HepG2 (cell line): ENCODE data around the gene PPP1R18. TPM values are rescaled to one million over a fixed set of nuclear protein-coding genes. Genes with fewer than 3 reads are reported as not detected.

ENCODE experiments used
- ETV5 ChIP-seq: IDR thresholded peaks from 2 replicates; pipeline ENCODE4 v1.6.1; 2018; ENCODE audit warnings: missing biosample characterization, missing genetic modification reagents, inconsistent platforms, borderline replicate concordance
- FOXM1 ChIP-seq: sonication (generic); formaldehyde crosslinking; IDR thresholded peaks from 2 replicates; pipeline ENCODE4 v1.5.0; 2020; ENCODE audit warnings: missing genetic modification reagents
- HNF1A ChIP-seq, 2 experiments: sonication (generic) in 1 of 2; formaldehyde crosslinking in 1 of 2; IDR thresholded peaks; 2 replicates each; pipeline versions ENCODE4 v1.4.0 to v1.6.1; 2016 to 2020; ENCODE audit warnings: borderline replicate concordance in 1 of 2, low read depth in 1 of 2, mild to moderate bottlenecking in 1 of 2, missing genetic modification reagents in 1 of 2
- HOXA3 ChIP-seq: sonication (generic); formaldehyde crosslinking; IDR thresholded peaks from 2 replicates; pipeline ENCODE4 v1.5.0; 2020; ENCODE audit warnings: missing genetic modification reagents
- KDM4B ChIP-seq: sonication (generic); formaldehyde crosslinking; IDR thresholded peaks from 2 replicates; pipeline ENCODE4 v1.4.0; 2020; ENCODE audit warnings: missing genetic modification reagents
- MXI1 ChIP-seq: IDR thresholded peaks from 3 replicates; pipeline ENCODE4 v1.6.1; 2012; ENCODE audit warnings: low read depth, low read length, inconsistent platforms, borderline replicate concordance
- NFYB ChIP-seq: sonication (generic); formaldehyde crosslinking; IDR thresholded peaks from 2 replicates; pipeline ENCODE4 v1.4.0; 2020; ENCODE audit warnings: missing genetic modification reagents
- RELA ChIP-seq: sonication (generic); formaldehyde crosslinking; IDR thresholded peaks from 2 replicates; pipeline ENCODE4 v1.4.0; 2020; ENCODE audit warnings: missing genetic modification reagents
- SMYD3 ChIP-seq: sonication (generic); formaldehyde crosslinking; IDR thresholded peaks from 2 replicates; pipeline ENCODE4 v1.8.1; 2023; ENCODE audit warnings: mild to moderate bottlenecking, missing genetic modification reagents
- SNAPC5 ChIP-seq: sonication (generic); formaldehyde crosslinking; IDR thresholded peaks from 2 replicates; pipeline ENCODE4 v1.8.1; 2023; ENCODE audit warnings: mild to moderate bottlenecking, missing genetic modification reagents, borderline replicate concordance
- ZFP36 ChIP-seq: fragments of 150-350 bp; IDR thresholded peaks from 2 replicates; pipeline ENCODE4 v1.6.1; 2018; ENCODE audit warnings: borderline replicate concordance, low read length, low read depth; ENCODE audit not compliant: partially characterized antibody
- ZFP91 ChIP-seq: sonication (generic); formaldehyde crosslinking; IDR thresholded peaks from 2 replicates; pipeline ENCODE4 v1.9.0; 2022; ENCODE audit warnings: missing genetic modification reagents, mild to moderate bottlenecking, borderline replicate concordance
- ZNF496 ChIP-seq: sonication (generic); formaldehyde crosslinking; IDR thresholded peaks from 2 replicates; pipeline ENCODE4 v1.8.1; 2023; ENCODE audit warnings: mild to moderate bottlenecking, moderate library complexity, missing genetic modification reagents; ENCODE audit not compliant: insufficient replicate concordance
- ZNF850 ChIP-seq: sonication (generic); formaldehyde crosslinking; conservative IDR thresholded peaks from 2 replicates; pipeline ENCODE4 v1.9.0; 2021; ENCODE audit warnings: mild to moderate bottlenecking, missing genetic modification reagents
- polyA plus RNA-seq, 8 experiments: library from polyadenylated mRNA; depleted of rRNA in 3 of 8; stranded (reverse) in 7 of 8; unstranded in 1 of 8; fragments of >200 nt; fragmentation: Illumina TruSeq in 4 of 8; extraction: Trizol in 4 of 8; gene quantifications; 2 replicates each; pipeline versions ENCODE4 v1.2.1 to v1.2.3, GENCODE V29; 2011 to 2016; ENCODE audit warnings: low read depth in 4 of 8, missing spikeins in 1 of 8, mixed read lengths in 1 of 8; ENCODE audit not compliant: insufficient read depth in 1 of 8
- total RNA-seq, 5 experiments: library from RNA; depleted of rRNA; stranded (reverse); fragments of >200 nt; fragmentation: Illumina TruSeq; extraction: Trizol; gene quantifications; 2 replicates each; pipeline ENCODE4 v1.2.3, GENCODE V29; 2016; ENCODE audit warnings: low read depth in 1 of 5
- TF ChIP-seq, protein P1 (sequence below): sonication (generic); formaldehyde crosslinking; IDR thresholded peaks from 2 replicates; pipeline ENCODE4 v1.4.0; 2020; ENCODE audit warnings: mild to moderate bottlenecking, missing genetic modification reagents
- TF ChIP-seq, protein P2 (sequence below), 2 experiments: fragments of 450-650 bp in 1 of 2; sonication (generic) in 1 of 2; formaldehyde crosslinking; IDR thresholded peaks; 2 replicates each; pipeline versions ENCODE4 v1.5.0 to v1.8.0; 2020 to 2022; ENCODE audit warnings: mild to moderate bottlenecking in 1 of 2, missing genetic modification reagents in 1 of 2

Gene PPP1R18
- total and polyA plus RNA-seq, 2 of the 13 experiments (the other 11 are each of a cell fraction or from before 2014, with no cell fraction given): 4.9 to 9.2 TPM

DNA sequence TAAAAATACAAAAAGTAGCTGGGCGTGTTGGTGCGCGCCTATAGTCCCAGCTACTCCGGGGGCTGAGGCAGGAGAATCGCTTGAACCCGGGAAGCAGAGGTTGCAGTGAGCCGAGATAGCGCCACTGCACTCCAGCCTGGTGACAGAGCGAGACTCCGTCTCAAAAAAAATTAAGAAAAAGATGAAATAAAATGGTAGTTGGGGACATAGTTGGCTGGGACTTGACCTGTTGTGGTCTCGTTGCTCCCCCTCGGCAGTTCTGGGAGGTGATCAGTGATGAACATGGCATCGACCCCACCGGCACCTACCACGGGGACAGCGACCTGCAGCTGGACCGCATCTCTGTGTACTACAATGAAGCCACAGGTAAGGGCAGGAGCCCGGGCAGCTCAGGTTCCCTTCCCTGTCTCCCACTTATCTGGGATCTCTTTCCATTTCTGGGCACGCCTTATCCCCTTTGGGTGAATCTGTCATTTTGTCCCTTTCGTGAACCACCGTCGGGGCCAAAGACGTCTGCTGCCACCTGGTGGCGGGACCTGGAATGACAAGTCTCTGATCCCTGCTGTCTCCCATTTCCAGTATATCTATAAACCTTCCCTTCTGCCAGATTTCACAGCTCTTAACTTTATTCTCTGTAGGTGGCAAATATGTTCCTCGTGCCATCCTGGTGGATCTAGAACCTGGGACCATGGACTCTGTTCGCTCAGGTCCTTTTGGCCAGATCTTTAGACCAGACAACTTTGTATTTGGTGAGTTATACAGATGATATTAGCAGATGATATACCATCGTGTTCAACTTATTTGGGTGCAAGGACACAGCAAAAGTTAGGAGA, 36.1 kb upstream of the PPP1R18 start (continued):
- TF ChIP-seq HNF1A (IDR thresholded peaks at IDR 0.05; ENCODE audit: low read depth) (no peak), HNF1A (CRISPR knock-in tag; IDR thresholded peaks at IDR 0.05; ENCODE audit: borderline replicate concordance) (no peak), KDM4B (CRISPR knock-in tag) (no peak; the same call in 1 of the 2 replicates), SMYD3 (CRISPR knock-in tag) (peak; percentile 92; the same call in 1 of the 2 replicates), NFYB (no peak), ZFP91 (no peak), ZFP36 (no peak), ETV5 (CRISPR knock-in tag) (no peak), HOXA3 (peak; percentile 42; the same call in 1 of the 2 replicates), FOXM1 (CRISPR knock-in tag) (no peak), ZNF496 (CRISPR knock-in tag) (no peak), RELA (CRISPR knock-in tag) (no peak), MXI1 (peak; percentile 83; the same call in 2 of the 3 replicates), SNAPC5 (CRISPR knock-in tag) (no peak), ZNF850 (CRISPR knock-in tag) (no peak)
- TF ChIP-seq, protein P1, sequence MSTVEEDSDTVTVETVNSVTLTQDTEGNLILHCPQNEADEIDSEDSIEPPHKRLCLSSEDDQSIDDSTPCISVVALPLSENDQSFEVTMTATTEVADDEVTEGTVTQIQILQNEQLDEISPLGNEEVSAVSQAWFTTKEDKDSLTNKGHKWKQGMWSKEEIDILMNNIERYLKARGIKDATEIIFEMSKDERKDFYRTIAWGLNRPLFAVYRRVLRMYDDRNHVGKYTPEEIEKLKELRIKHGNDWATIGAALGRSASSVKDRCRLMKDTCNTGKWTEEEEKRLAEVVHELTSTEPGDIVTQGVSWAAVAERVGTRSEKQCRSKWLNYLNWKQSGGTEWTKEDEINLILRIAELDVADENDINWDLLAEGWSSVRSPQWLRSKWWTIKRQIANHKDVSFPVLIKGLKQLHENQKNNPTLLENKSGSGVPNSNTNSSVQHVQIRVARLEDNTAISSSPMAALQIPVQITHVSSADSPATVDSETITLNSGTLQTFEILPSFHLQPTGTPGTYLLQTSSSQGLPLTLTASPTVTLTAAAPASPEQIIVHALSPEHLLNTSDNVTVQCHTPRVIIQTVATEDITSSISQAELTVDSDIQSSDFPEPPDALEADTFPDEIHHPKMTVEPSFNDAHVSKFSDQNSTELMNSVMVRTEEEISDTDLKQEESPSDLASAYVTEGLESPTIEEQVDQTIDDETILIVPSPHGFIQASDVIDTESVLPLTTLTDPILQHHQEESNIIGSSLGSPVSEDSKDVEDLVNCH: no peak
- TF ChIP-seq, protein P2, sequence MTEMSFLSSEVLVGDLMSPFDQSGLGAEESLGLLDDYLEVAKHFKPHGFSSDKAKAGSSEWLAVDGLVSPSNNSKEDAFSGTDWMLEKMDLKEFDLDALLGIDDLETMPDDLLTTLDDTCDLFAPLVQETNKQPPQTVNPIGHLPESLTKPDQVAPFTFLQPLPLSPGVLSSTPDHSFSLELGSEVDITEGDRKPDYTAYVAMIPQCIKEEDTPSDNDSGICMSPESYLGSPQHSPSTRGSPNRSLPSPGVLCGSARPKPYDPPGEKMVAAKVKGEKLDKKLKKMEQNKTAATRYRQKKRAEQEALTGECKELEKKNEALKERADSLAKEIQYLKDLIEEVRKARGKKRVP (CRISPR knock-in tag; IDR thresholded peaks at IDR 0.05): no peak
